ENCODE data around the gene RBM3.
"Not testable (repeated sequence)": the region's sequence is repeated elsewhere in the genome, so short reads cannot be mapped to it uniquely, and the experiment has no call there.

The RBM3 gene

DNA sequence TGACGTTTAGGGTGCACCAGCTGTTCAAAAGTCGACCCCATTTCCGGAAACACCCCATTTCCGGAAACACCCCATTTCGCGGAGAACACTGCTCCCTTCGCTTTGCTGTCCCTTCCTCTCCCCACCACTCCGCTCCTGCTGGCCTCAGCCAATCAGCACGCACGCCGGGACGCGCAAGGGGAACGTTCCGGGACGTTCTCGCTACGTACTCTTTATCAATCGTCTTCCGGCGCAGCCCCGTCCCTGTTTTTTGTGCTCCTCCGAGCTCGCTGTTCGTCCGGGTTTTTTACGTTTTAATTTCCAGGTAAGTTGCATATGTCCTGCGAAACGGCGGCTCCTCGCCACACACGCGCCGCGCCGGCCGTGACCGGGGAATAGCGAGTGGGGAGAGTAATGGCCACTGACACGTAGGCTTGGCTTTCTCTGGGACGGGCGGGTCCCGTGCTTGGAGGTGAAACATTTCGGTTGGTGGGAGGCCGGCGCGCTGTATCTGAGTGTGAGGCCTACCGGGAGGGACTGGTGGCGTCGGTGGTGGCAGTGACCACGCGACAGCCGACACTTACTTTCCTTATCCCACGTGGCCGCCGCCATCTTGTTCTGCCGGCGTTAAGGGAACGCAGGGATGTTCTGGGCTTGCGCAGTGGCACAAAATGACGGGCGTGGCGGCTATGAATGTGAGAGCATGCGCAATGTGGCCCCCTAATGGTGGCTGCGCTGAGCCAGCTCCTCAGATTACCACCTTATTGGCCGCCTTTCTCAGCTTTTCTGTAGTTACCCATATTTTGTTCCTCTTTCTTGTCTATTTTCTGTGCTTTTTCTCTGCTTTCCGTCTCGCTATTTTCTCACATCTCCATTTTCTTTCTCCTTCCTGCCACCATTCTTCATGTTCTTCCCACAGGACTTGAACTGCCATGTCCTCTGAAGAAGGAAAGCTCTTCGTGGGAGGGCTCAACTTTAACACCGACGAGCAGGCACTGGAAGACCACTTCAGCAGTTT lies at the start of gene RBM3:
Gene RBM3 (plus strand): TSS at position 215 of the 997 bp plus-strand sequence. CDS start 697 bp downstream, at position 912.
- H3K27me3 ChIP-seq (ENCODE audit: low read depth, low read length) = no peaks in the 10 kb centered on the region
- TF ChIP-seq, protein P1, sequence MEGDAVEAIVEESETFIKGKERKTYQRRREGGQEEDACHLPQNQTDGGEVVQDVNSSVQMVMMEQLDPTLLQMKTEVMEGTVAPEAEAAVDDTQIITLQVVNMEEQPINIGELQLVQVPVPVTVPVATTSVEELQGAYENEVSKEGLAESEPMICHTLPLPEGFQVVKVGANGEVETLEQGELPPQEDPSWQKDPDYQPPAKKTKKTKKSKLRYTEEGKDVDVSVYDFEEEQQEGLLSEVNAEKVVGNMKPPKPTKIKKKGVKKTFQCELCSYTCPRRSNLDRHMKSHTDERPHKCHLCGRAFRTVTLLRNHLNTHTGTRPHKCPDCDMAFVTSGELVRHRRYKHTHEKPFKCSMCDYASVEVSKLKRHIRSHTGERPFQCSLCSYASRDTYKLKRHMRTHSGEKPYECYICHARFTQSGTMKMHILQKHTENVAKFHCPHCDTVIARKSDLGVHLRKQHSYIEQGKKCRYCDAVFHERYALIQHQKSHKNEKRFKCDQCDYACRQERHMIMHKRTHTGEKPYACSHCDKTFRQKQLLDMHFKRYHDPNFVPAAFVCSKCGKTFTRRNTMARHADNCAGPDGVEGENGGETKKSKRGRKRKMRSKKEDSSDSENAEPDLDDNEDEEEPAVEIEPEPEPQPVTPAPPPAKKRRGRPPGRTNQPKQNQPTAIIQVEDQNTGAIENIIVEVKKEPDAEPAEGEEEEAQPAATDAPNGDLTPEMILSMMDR (IDR thresholded peaks at IDR 0.05; ENCODE audit: low read depth, low read length) = peak; percentile 36
- no peak for TF ChIP-seq EZH2phosphoT487 (IDR thresholded peaks at IDR 0.05; ENCODE audit: low read depth)
- no peaks in the 10 kb centered on the region; the same call in 1 of the 2 replicates for H4K20me1 ChIP-seq (ENCODE audit: insufficient read depth, low read length)
- peak within 1 kb of the TSS; percentile 96 for H3K27ac ChIP-seq (ENCODE audit: low read length)
- peak within 1 kb of the TSS; percentile 67; the same call in 1 of the 2 replicates for H2AFZ ChIP-seq (ENCODE audit: low read depth, low read length)
- H3K9me3 ChIP-seq (ENCODE audit: insufficient read depth, low read length) = no peaks in the 10 kb centered on the region
- H3K4me3 ChIP-seq (ENCODE audit: low read length) = peak within 1 kb of the TSS; percentile 97
- peak within 1 kb of the TSS; percentile 100 for H3K9ac ChIP-seq (ENCODE audit: low read length)
- peaks cover 30% of the 10 kb centered on the region for H3K4me1 ChIP-seq (ENCODE audit: low read length)
- H3K79me2 ChIP-seq (ENCODE audit: low read length) = peaks cover 25% of the 10 kb centered on the region
- H3K4me2 ChIP-seq (ENCODE audit: low read length) = peak within 1 kb of the TSS; percentile 83
- H3K36me3 ChIP-seq (replicated peaks; ENCODE audit: low read depth, low read length) = peaks cover 44% of the 10 kb centered on the region

DNA sequence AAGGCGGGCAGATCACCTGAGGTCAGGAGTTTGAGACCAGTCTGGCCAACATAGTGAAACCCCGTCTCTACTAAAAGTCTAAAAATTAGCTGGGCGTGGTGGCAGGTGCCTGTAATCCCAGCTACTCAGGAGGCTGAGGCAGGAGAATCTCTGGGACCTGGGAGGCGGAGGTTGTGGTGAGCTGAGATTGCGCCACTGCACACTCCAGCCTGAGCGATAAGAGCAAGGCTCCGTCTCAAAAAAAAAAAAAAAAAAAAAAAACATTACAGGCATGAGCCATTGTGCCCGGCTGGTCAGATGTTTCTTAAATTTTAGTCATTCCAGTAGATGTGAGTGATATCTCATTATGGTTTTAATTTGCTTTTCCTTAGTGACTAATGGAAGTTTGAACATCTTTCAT lies 48.4 kb upstream of the RBM3 start:
- H3K9ac ChIP-seq (ENCODE audit: low read length); H4K20me1 ChIP-seq (ENCODE audit: insufficient read depth, low read length); H3K27ac ChIP-seq (ENCODE audit: low read length); H3K4me3 ChIP-seq (ENCODE audit: low read length); H3K4me1 ChIP-seq (ENCODE audit: low read length); H3K4me2 ChIP-seq (ENCODE audit: low read length); H2AFZ ChIP-seq (ENCODE audit: low read depth, low read length); H3K27me3 ChIP-seq (ENCODE audit: low read depth, low read length); H3K9me3 ChIP-seq (ENCODE audit: insufficient read depth, low read length): not testable (repeated sequence)
- H3K79me2 ChIP-seq (ENCODE audit: low read length) = peaks cover 31% of the 10 kb centered on the region
- peaks cover 37% of the 10 kb centered on the region for H3K36me3 ChIP-seq (replicated peaks; ENCODE audit: low read depth, low read length)

DNA sequence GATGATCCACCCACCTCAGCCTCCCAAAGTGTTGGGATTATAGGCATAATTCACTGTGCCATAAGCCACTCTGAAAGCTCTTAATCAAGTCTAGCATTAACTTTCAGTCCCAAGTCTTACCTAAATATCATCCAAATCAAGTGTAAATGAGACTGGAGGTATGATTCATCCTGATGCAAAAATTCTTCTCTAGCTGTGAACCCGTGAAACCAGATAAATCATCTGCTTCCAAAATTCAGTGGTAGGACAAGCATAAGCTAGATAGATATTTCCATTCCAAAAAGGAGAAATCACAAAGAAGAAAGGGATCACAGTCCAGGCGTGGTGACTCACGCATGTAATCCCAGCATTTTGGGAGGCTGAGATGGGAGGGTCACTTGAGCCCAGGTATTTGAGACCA lies 43.5 kb upstream of the RBM3 start:
- no peaks in the 10 kb centered on the region for H3K27me3 ChIP-seq (ENCODE audit: low read depth, low read length)
- no peak overlapping the region for H2AFZ ChIP-seq (ENCODE audit: low read depth, low read length)
- H3K9ac ChIP-seq (ENCODE audit: low read length) = no peak overlapping the region
- H3K9me3 ChIP-seq (ENCODE audit: insufficient read depth, low read length) = no peaks in the 10 kb centered on the region
- no peaks in the 10 kb centered on the region for H3K4me1 ChIP-seq (ENCODE audit: low read length)
- no peak overlapping the region for H3K4me3 ChIP-seq (ENCODE audit: low read length)
- no peaks in the 10 kb centered on the region for H3K79me2 ChIP-seq (ENCODE audit: low read length)
- TF ChIP-seq, protein P1 (IDR thresholded peaks at IDR 0.05; ENCODE audit: low read depth, low read length) = no peak
- TF ChIP-seq EZH2phosphoT487 (IDR thresholded peaks at IDR 0.05; ENCODE audit: low read depth) = no peak
- H4K20me1 ChIP-seq (ENCODE audit: insufficient read depth, low read length) = no peaks in the 10 kb centered on the region
- H3K27ac ChIP-seq (ENCODE audit: low read length) = no peak overlapping the region
- peaks cover 19% of the 10 kb centered on the region for H3K36me3 ChIP-seq (replicated peaks; ENCODE audit: low read depth, low read length)
- no peak overlapping the region for H3K4me2 ChIP-seq (ENCODE audit: low read length)

DNA sequence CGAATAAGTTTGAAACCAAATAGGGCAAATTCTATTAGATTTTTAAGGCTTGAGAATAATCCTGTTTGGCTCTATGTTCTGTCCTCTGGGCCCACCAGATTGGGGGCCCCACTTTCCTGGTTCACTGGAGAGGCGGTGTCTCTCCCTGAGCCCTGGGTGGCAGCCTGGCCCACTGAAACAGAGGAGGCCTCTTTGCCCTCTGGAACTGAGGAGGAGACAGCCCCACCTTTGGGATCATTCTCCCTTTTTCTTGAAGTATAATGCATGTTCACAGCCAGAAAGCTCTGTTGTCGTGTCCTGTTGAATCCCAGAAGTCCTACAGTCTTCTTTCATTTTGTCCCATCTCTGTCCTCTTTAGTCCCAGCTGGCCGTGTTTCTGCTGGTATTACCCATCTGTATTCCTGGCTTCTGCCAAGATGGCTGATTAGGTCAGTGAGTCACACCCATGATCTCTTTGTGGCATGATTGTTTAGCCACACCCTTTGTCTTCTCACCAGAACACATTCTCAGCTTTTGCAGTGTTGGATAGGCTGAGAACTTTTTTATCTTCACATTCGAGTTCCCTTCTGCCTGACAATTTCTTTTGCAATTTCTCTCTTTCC lies 42.8 kb upstream of the RBM3 start:
- no peaks in the 10 kb centered on the region for H3K27me3 ChIP-seq (ENCODE audit: low read depth, low read length)
- H2AFZ ChIP-seq (ENCODE audit: low read depth, low read length) = no peak overlapping the region
- no peaks in the 10 kb centered on the region for H3K9me3 ChIP-seq (ENCODE audit: insufficient read depth, low read length)
- H3K4me1 ChIP-seq (ENCODE audit: low read length) = no peaks in the 10 kb centered on the region
- H3K36me3 ChIP-seq (replicated peaks; ENCODE audit: low read depth, low read length) = peaks cover 18% of the 10 kb centered on the region
- H3K4me2 ChIP-seq (ENCODE audit: low read length) = no peak overlapping the region
- H3K27ac ChIP-seq (ENCODE audit: low read length) = no peak overlapping the region
- TF ChIP-seq, protein P1 (IDR thresholded peaks at IDR 0.05; ENCODE audit: low read depth, low read length) = no peak
- no peak for TF ChIP-seq EZH2phosphoT487 (IDR thresholded peaks at IDR 0.05; ENCODE audit: low read depth)
- H3K9ac ChIP-seq (ENCODE audit: low read length) = no peak overlapping the region
- no peaks in the 10 kb centered on the region for H3K79me2 ChIP-seq (ENCODE audit: low read length)
- H3K4me3 ChIP-seq (ENCODE audit: low read length) = no peak overlapping the region
- H4K20me1 ChIP-seq (ENCODE audit: insufficient read depth, low read length) = no peaks in the 10 kb centered on the region
